HG03439 (cell line): ENCODE results near the gene CABP2.
"Not testable (repeated sequence)": the region's sequence is repeated elsewhere in the genome, so short reads cannot be mapped to it uniquely, and the experiment has no call there.

Source experiments
- ATAC-seq: cut with Tn5 transposase; IDR thresholded peaks from one replicate; pipeline ENCODE4 v1.9.1; 2021; ENCODE audit warnings: mild to moderate bottlenecking, moderate library complexity; ENCODE audit not compliant: unreplicated experiment

The CABP2 gene

GRCh38 chr11:67495234-67496005 lies 27.8 kb downstream of the CABP2 start:
- no peak for ATAC-seq

GRCh38 chr11:67494371-67495233 lies 28.6 kb downstream of the CABP2 start:
- ATAC-seq = no peak

GRCh38 chr11:67493548-67494370 lies 29.5 kb downstream of the CABP2 start:
- ATAC-seq = no peak

GRCh38 chr11:67492801-67493547 lies 30.3 kb downstream of the CABP2 start:
- ATAC-seq = no peak

GRCh38 chr11:67492069-67492727 lies 31.0 kb downstream of the CABP2 start:
- ATAC-seq = no peak

GRCh38 chr11:67491276-67492068 lies 31.8 kb downstream of the CABP2 start:
- no peak for ATAC-seq

- ATAC-seq = no peak
Observed at GRCh38 chr11:67490727-67491065, 32.5 kb downstream of the CABP2 start.

GRCh38 chr11:67489885-67490726 lies 33.1 kb downstream of the CABP2 start:
- ATAC-seq = no peak

- ATAC-seq = no peak
Observed at GRCh38 chr11:67489203-67489884, 33.9 kb downstream of the CABP2 start.

GRCh38 chr11:67486481-67487195 lies 36.6 kb downstream of the CABP2 start:
- ATAC-seq = peak; percentile 26

- ATAC-seq = not testable (repeated sequence)
Observed at GRCh38 chr11:67485873-67486361, 37.3 kb downstream of the CABP2 start.

- no peak for ATAC-seq
Observed at GRCh38 chr11:67484847-67485311, 38.4 kb downstream of the CABP2 start.

- ATAC-seq = no peak
Observed at GRCh38 chr11:67483831-67484665, 39.2 kb downstream of the CABP2 start.

- peak; percentile 63 for ATAC-seq
Observed at GRCh38 chr11:67482827-67483798, 40.1 kb downstream of the CABP2 start, which contains the start of gene AIP. AIP (plus strand) TSS chr11:67483026; CDS start chr11:67483159, 133 bp downstream.
